ENCODE data around the gene PCID2. TPM values are rescaled to one million over a fixed set of nuclear protein-coding genes. Genes with fewer than 3 reads are reported as not detected.

The PCID2 gene
- total RNA-seq, 1 donor from 2014 or later, result 44.9 TPM

DNA sequence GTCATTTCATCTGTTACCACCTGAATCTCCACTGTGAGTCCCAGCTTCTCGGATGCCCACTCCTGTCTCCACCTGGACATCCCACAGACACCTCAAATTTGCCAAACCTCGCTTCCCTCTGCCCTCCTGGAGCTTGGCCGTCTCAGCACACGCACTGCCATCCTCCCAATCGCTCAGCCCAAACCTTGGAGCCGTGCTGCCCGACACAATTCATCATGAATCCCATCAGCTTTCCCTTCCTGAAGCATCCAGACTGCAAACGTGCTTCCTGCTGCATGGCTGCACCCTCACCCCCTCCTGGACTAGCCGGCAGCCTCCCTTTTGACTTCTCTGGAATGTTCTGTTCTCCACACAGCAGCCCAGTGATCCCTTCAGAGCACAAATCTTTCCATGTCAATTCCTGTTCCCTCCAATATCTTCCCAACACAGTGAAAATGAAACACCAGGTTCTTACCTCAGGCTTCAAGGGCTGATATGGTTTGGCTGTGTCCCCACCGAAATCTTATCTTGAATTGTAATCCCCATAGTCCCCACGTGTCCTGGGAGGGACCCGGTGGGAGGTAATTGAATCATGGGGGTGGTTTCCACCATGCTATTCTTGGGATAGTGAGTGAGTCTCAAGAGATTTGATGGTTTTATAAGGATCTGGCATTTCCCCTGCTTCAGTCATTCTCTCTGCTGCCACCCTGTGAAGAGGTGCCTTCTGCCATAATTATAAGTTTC is 51.1 kb downstream of the PCID2 start:
- Histone ChIP-seq H3K4me3 (no peak overlapping the region), H3K27ac (no peak overlapping the region), H3K4me1 (peaks cover 18% of the 10 kb centered on the region), H3K36me3 (no peaks in the 10 kb centered on the region), H3K9me3 (no peaks in the 10 kb centered on the region), H3K27me3 (no peaks in the 10 kb centered on the region)
- TF ChIP-seq, protein P1, sequence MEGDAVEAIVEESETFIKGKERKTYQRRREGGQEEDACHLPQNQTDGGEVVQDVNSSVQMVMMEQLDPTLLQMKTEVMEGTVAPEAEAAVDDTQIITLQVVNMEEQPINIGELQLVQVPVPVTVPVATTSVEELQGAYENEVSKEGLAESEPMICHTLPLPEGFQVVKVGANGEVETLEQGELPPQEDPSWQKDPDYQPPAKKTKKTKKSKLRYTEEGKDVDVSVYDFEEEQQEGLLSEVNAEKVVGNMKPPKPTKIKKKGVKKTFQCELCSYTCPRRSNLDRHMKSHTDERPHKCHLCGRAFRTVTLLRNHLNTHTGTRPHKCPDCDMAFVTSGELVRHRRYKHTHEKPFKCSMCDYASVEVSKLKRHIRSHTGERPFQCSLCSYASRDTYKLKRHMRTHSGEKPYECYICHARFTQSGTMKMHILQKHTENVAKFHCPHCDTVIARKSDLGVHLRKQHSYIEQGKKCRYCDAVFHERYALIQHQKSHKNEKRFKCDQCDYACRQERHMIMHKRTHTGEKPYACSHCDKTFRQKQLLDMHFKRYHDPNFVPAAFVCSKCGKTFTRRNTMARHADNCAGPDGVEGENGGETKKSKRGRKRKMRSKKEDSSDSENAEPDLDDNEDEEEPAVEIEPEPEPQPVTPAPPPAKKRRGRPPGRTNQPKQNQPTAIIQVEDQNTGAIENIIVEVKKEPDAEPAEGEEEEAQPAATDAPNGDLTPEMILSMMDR (IDR thresholded peaks at IDR 0.05), result no peak
- DNase-seq (ENCODE audit: extremely low spot score in 2 of 2), result peak; percentile 46 to 56
- intact Hi-C loops (cut with DNase I), result loop anchor here (10.0 kb wide), 1 partner anchor 207 kb away; the partner anchor contains the start of gene GRTP1

DNA sequence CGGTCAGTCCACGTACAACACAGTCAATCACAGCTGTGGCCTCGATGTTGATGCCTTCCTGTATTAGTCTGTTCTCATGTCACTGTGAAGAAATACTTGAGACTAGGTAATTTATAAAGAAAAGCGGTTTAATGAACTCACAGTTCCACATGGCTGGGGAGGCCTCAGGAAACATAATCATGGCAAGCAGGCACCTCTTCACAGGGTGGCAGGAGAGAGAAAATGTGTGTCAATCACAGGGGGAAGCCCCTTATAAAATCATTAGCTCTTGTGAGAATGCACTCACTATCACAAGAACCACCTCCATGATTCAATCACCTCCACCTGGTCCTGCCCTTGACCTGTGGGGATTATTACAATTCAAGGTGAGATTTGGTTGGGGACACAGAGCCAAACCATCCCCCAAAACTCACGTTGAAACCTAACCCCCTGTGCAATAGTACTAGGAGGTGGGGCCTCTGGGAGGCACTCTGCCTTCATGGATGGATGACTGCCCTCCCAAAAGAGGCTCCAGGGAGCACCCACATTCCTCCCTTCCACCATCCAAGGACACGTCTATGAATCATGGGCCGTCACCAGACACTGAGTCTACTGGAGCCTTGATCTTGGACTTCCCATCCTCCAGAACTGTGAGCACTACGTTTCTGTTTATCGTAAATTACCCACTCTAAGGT is 52.4 kb downstream of the PCID2 start:
- Histone ChIP-seq H3K4me3 (no peak overlapping the region), H3K9me3 (no peaks in the 10 kb centered on the region), H3K4me1 (peaks cover 24% of the 10 kb centered on the region), H3K27ac (no peak overlapping the region), H3K36me3 (no peaks in the 10 kb centered on the region), H3K27me3 (no peaks in the 10 kb centered on the region)
- TF ChIP-seq POLR2A (IDR thresholded peaks at IDR 0.05), result no peak
- intact Hi-C loops (cut with DNase I), result loop anchor here (10.0 kb wide), 1 partner anchor 209 kb away; the partner anchor contains the start of gene GRTP1
- peak; percentile 79 for DNase-seq (ENCODE audit: extremely low spot score in 2 of 2)

DNA sequence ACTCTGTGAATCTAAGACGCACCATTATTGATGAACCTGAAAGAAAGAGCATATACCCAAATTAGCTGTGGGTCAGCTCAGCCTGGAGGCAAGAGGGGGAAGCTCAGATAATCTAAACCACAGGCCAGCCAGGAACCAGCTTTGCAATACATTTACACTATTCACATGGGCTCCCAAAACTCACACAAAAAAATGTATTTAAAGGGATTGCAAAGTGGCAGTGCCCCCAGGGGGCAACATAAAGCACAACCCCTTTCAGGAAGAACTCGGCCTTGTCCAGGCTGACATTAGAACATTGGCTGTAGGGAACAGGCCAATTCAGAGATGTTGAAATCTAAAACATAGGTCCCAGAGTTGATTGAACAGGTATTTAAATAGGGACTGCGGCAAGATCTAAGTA is 53.3 kb downstream of the PCID2 start:
- no peaks in the 10 kb centered on the region for H3K9me3 ChIP-seq
- no peaks in the 10 kb centered on the region for H3K27me3 ChIP-seq
- H3K36me3 ChIP-seq, result no peaks in the 10 kb centered on the region
- TF ChIP-seq POLR2A (IDR thresholded peaks at IDR 0.05) (no peak), POLR2AphosphoS5 (IDR thresholded peaks at IDR 0.05; ENCODE audit: insufficient read depth in 1 of 2, low read depth in 1 of 2) (no peak)
- TF ChIP-seq, protein P1 (IDR thresholded peaks at IDR 0.05), result no peak
- intact Hi-C loops (cut with DNase I), result loop anchor here (10.0 kb wide), 1 partner anchor 210 kb away; the partner anchor contains the start of gene GRTP1
- peak overlapping the region; percentile 59 for H3K27ac ChIP-seq
- DNase-seq (ENCODE audit: extremely low spot score in 2 of 2), result peak; percentile 70 to 86
- H3K4me3 ChIP-seq, result no peak overlapping the region
- H3K4me1 ChIP-seq, result peaks cover 24% of the 10 kb centered on the region

DNA sequence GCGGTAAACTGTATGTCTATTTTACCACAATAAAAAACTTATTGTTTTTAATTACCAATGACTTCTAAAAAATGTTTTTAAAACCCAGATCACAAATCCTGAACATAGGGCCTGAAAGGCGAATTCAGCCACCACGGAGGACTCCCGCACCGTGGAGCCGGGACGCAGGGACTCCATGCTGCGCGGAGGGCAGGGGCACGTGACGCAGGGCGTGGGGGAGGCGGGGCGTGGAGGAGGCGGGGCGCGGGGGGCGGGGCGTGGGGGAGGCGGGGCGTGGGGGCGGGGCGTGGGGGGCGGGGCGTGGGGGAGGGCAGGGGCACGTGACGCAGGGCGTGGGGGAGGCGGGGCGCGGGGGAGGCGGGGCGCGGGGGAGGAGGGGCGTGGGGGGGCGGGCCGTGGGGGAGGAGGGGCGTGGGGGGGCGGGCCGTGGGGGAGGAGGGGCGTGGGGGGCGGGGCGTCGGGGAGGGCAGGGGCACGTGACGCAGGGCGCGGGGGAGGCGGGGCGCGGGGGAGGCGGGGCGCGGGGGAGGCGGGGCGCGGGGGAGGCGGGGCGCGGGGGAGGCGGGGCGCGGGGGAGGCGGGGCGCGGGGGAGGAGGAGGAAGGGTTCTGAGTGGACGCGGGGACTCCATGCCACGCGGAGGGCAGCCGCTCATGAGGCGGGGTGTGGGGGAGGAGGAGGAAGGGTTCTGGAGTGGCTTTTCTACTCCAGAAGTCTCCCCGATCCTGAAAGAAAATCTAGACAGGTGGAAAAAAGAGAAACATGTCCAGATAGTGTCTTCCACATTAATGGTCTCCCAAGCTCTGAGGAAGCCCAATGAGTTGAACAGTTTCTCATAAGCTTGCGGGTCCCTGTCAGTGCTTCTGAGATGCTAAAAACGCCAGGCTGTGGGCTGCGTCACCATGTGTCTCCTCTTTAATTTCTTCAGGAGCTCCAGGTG is 54.4 kb downstream of the PCID2 start:
- intact Hi-C loops (cut with DNase I), result loop anchor here (10.0 kb wide), 1 partner anchor 211 kb away; the partner anchor contains the start of gene GRTP1
- H3K4me3 ChIP-seq, result peak overlapping the region; percentile 47 to 60
- no peaks in the 10 kb centered on the region for H3K9me3 ChIP-seq
- TF ChIP-seq, protein P1 (IDR thresholded peaks at IDR 0.05), result no peak
- TF ChIP-seq POLR2AphosphoS5 (IDR thresholded peaks at IDR 0.05; ENCODE audit: insufficient read depth in 1 of 2, low read depth in 1 of 2), result peak; percentile 44 to 85
- TF ChIP-seq POLR2A (IDR thresholded peaks at IDR 0.05), result peak in 1 of 2 donors; percentile 58
- H3K36me3 ChIP-seq, result no peaks in the 10 kb centered on the region
- DNase-seq (ENCODE audit: extremely low spot score in 2 of 2), result peak; percentile 89 to 95
- H3K27ac ChIP-seq, result peak overlapping the region; percentile 79
- no peaks in the 10 kb centered on the region for H3K27me3 ChIP-seq
- peaks cover 24% of the 10 kb centered on the region for H3K4me1 ChIP-seq
